Bronchial epithelial cell (primary cell): ENCODE data around the gene SLC22A5. TPM values are rescaled to one million over a fixed set of nuclear protein-coding genes. Genes with fewer than 3 reads are reported as not detected.

Experiments
- DNase-seq: peaks from one replicate; pipeline ENCODE4 v3.0.0-alpha.2; 2010; ENCODE audit warnings: low read depth
- FAIRE-seq: peaks from 2 replicates; lab custom pipeline; 2011; peaks lifted over from hg19 to GRCh38; lab: Jason Lieb, UNC
- H3K27me3 ChIP-seq: 2 replicates; pipeline ENCODE4 v1.5.1; 2011; ENCODE audit warnings: low read length; ENCODE audit not compliant: control insufficient read depth, insufficient read depth
- H3K36me3 ChIP-seq: 2 replicates; pipeline ENCODE4 v1.5.1; 2011; ENCODE audit warnings: low read length; ENCODE audit not compliant: control insufficient read depth, insufficient read depth
- H3K4me3 ChIP-seq: 2 replicates; pipeline ENCODE4 v1.5.1; 2011; ENCODE audit warnings: mild to moderate bottlenecking, low read depth, low read length, control low read depth
- CTCF ChIP-seq: IDR thresholded peaks from 2 replicates; pipeline ENCODE4 v1.5.1; 2011; ENCODE audit warnings: mild to moderate bottlenecking, moderate library complexity, low read length, control low read depth, inconsistent platforms; ENCODE audit not compliant: insufficient read depth, severe bottlenecking
- total RNA-seq: library from RNA; depleted of rRNA; stranded (reverse); fragments of >200 nt; gene quantifications from 2 replicates; pipeline ENCODE4 v1.2.1, GENCODE V29; 2014

Gene SLC22A5
- total RNA-seq, 1 donor from 2014 or later: 7.1 TPM

GRCh38 chr5:132421462-132421861 lies 52.0 kb downstream of the SLC22A5 start:
- FAIRE-seq (no peak), DNase-seq (peak; percentile 36)
- Histone ChIP-seq H3K27me3 (no peaks in the 10 kb centered on the region), H3K4me3 (no peak overlapping the region), H3K36me3 (no peaks in the 10 kb centered on the region)
- TF ChIP-seq CTCF: no peak

GRCh38 chr5:132422720-132423437 lies 53.4 kb downstream of the SLC22A5 start:
- no peaks in the 10 kb centered on the region for H3K27me3 ChIP-seq
- H3K36me3 ChIP-seq: no peaks in the 10 kb centered on the region
- no peak overlapping the region for H3K4me3 ChIP-seq
- DNase-seq: no peak
- peak; percentile 23 for FAIRE-seq
- TF ChIP-seq CTCF: no peak

GRCh38 chr5:132423438-132423898 lies 54.0 kb downstream of the SLC22A5 start:
- no peak for FAIRE-seq
- H3K36me3 ChIP-seq: no peaks in the 10 kb centered on the region
- no peak overlapping the region for H3K4me3 ChIP-seq
- H3K27me3 ChIP-seq: no peaks in the 10 kb centered on the region
- TF ChIP-seq CTCF: no peak
- no peak for DNase-seq

- Histone ChIP-seq H3K4me3 (no peak overlapping the region), H3K27me3 (no peaks in the 10 kb centered on the region), H3K36me3 (no peaks in the 10 kb centered on the region)
- no peak for TF ChIP-seq CTCF
- DNase-seq: no peak
- FAIRE-seq: no peak
Observed at GRCh38 chr5:132424167-132424880, 54.8 kb downstream of the SLC22A5 start.

- Histone ChIP-seq H3K4me3 (no peak overlapping the region), H3K36me3 (no peaks in the 10 kb centered on the region), H3K27me3 (no peaks in the 10 kb centered on the region)
- peak; percentile 94 for DNase-seq
- no peak for FAIRE-seq
- TF ChIP-seq CTCF: no peak
Observed at GRCh38 chr5:132425009-132425937, 55.8 kb downstream of the SLC22A5 start.
